GM18870 (cell line): Measurements from ENCODE around the gene CCDC74A.
A peak's percentile ranks its signal among the peaks of the same experiment; 100 is the strongest.
"Not testable (repeated sequence)": the region's sequence is repeated elsewhere in the genome, so short reads cannot be mapped to it uniquely, and the experiment has no call there.

Experiments used
- ATAC-seq: cut with Tn5 transposase; IDR thresholded peaks from one replicate; pipeline ENCODE4 v1.9.1; 2021; ENCODE audit warnings: moderate library complexity; ENCODE audit not compliant: unreplicated experiment

The CCDC74A gene

DNA sequence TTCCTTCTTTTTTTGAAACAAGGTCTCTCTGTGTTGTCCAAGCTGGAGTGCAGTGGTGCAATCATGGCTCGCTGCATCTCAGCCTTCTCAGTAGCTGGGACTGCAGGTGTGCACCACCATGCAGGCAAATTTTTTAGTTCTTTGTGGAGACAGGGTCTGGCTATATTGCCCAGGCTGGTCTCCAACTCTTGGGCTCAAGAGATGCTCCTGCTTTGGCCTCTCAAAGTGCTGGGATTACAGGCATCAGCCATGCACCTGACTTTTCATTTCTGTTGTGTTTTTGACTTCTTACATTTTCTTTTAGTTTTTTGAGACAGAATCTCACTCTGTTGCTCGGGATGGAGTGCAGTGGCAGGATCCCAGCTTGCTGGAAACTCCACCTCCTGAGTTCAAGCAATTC is 2.4 kb upstream of the CCDC74A start:
- ATAC-seq, result not testable (repeated sequence)

DNA sequence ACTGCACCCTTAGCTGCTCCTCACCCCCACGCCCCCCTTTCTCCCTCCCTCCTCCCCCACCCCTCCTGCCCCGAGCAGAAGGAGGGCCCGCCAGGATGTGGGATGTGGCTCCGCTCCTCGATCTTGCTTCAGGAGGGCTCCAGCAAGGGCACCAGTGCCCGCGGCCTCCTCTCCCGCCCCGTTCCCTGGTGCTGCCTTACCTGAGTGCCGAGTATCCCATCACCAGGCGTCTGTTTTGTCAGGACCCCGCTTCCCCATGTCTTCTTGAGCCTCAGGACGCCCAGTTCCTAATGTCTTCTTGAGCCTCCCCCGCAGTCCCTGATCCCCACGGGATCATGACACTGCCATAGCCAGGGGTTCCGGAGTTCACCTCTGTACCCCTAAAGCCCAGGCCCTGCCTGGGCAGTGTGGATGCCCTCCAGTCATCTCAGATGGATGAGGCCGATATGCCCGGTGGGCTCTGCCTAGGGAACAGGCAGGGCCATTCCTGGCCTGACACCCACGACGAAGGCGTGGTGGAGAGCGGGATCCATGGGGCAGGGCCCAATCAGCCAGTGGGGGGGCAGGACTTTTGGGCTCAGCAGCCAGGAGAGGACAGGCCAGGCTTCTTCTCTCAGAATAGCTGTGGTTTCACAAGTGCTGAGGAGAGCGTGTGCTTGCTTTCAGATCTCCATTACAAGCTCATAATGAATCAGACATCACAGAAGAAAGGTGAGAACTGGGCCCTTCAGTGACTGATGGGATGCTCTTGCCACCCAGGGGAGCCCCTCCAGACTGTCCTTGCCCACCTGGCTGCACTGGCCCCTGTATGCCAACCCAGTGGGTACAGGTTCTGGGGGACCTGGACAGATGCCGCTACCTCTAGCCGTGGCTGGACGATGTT is 1.5 kb downstream of the CCDC74A start:
- ATAC-seq, result peak; percentile 65

DNA sequence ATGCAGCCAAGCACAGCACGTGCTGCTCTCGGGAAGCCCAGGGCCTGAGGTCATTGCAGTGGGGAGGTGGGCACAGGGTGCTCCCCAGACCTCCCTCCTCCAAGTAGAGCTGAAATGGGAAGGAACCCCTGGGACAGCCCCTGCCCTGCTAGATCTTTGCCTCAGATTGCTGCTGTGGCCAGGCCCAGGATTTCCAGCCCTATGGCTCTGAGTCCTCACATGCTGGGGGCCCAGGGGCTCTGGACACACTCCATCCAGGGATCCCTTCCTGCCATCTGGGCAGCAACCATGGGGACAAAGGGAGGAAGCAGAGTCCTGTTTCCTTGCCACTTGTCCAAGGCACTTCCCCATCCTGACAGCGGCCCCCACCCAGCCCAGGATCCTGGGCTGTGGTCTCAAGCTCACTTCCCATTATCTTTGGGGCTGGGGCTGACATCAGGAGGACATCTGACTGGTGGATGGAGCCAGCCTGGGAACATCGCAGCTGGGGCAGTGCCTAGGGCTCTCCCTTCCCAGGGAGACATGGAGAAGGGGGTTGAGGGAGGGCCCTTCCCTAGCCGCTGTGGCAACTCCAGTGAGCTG is 2.3 kb downstream of the CCDC74A start:
- ATAC-seq, result not testable (repeated sequence)

DNA sequence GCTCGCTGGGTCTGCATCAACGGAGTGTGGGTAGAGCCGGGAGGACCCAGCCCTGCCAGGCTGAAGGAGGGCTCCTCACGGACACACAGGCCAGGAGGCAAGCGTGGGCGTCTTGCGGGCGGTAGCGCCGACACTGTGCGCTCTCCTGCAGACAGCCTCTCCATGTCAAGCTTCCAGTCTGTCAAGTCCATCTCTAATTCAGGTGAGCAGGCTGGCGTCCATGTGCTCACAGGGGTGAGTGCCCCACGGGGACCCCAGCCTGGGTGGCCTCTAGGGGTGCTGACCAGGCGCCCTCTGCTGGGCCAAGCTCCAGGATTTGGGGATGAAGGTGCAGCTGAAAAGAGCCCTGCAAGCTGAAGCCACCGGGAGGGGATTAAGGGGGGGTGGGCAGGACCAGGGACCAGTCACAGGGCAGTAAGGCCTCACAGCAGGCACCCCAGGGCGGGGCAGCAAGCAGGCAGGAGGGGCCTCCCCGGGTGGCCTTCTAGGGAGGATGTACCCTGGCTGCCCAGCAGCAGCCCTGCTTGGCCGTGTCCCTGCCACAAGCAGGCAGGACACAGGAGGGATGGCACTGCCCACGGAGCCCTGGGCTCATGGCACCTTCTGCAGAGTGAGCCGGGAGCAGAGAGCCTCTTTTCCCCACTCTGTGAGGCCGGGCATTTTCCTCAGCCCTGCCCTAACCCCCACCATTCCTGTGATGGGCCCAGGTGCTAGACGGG is 3.1 kb downstream of the CCDC74A start:
- not testable (repeated sequence) for ATAC-seq

DNA sequence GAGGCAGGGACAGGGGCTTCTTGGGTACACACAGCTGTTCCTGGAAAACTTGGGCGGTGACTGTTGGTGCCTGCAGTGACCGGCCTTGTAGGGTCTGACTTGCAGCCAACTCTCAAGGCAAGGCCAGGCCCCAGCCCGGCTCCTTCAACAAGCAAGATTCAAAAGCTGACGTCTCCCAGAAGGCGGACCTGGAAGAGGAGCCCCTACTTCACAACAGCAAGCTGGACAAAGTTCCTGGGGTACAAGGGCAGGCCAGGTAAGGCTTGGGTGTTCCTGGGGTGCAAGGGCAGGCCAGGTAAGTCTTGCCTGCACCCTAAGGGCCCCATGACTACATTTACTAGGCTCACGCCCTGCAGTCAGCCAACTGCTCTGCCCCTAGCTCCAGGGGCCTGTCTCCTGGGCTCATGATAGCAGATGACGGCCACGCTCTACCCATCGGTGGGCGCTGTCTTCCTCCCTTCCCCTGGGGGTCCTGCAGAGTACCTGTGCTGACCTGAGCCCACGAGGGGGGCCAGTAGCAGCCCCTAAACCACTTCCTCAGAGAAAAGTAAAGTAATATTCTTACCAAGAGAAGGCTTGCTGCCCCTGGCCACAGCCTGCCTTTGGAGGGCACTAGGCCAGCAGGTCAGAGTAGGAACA is 4.0 kb downstream of the CCDC74A start:
- ATAC-seq, result not testable (repeated sequence)

DNA sequence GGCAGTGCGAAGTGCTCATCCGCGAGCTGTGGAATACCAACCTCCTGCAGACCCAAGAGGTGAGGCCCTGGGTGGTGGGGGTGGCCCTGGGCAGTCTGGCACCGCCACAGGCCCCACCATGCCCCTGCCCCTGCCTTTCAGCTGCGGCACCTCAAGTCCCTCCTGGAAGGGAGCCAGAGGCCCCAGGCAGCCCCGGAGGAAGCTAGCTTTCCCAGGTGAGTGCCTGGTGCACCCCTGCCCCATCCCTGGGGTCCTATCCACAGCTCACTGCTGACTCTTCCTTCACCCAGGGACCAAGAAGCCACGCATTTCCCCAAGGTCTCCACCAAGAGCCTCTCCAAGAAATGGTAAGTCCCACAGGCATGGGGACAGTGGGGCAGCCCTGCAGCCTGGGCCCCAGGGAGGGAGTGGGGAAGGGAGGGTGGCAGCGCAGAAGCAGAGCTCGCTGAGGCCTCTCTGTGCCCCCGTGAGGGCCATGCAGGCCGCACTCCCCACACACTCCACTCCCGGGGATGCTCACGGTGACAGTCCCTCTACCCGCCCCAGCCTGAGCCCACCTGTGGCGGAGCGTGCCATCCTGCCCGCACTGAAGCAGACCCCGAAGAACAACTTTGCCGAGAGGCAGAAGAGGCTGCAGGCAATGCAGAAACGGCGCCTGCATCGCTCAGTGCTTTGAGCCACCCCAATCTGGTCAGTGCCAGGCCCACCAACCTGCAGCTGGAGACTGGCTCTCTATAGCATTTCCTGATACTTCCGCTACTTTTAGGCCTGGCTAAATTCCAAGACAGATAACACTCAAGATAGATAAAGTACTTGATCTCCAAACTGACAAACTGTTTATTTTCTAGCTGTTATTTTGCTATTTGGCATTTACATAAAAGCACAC is 5.3 kb downstream of the CCDC74A start:
- not testable (repeated sequence) for ATAC-seq

DNA sequence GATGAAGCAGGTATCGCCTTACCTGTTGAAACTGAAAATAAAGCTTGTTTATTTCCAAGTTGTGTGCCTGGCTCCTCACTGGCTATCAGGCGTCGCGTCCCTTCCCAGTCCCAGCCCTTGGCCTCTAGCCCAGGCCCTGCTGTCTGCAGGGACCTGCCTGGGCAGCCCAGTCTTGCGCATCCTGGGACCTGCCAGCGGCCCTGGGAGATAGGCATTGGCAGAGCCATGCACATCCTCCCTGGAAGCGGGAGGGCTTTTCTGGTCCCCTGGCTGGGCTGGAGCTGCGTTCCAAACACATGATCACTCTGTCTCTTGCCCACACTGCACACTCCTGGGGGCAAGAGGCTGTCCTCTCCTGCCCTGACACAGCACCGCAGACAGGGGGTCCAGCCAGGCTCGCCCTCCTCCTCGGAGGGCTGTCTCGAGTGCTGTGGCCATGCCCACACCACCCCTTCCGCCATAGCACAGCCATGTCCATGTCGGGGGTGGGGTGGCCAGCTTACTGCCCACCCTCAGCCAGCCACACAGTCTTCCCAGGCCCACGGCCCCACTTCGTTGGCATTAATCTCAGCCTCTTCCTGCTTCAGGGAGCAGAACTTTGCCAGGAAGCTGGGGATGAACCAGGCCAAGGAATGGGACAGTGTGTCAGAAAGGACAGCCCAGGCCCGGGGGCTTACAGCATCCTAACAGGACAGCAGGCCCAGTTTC is 6.1 kb downstream of the CCDC74A start:
- not testable (repeated sequence) for ATAC-seq

DNA sequence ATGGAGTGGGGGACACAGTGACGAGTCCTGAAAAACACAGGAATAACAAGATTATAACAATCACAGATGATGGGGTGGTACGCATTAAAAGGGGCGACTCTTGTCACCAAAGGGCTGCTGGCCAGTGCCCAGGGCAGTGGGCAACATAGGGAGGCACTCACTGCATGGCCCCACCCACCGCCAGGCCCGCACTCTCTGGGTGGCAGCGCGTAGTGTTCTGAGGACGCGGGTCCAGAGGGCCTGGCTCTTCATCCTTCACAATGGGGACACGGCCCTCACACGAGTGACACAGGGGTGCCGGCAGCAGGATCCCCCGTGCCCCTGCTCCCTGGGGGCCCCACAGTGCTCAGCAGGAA is 6.6 kb downstream of the CCDC74A start:
- ATAC-seq, result not testable (repeated sequence)

DNA sequence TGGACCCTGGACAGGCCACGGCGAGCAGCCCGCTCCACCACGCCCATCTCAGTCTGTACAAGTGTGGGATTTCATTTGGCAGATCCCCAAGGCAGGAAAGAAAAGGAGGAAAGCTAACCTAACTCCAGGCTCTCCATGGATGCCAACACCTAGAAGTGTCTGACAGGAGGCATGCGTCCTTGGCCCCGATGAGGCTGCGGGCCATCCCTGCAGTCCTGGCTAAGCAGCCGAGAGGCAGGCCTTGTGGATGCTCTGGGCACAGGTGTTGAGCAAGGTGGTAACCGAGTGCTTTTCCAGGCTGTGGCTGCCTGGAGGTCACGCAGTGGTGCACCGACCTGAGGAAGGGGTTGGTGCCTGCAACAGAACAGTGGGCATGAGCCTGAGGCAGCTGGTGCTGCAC is 7.3 kb downstream of the CCDC74A start:
- not testable (repeated sequence) for ATAC-seq

DNA sequence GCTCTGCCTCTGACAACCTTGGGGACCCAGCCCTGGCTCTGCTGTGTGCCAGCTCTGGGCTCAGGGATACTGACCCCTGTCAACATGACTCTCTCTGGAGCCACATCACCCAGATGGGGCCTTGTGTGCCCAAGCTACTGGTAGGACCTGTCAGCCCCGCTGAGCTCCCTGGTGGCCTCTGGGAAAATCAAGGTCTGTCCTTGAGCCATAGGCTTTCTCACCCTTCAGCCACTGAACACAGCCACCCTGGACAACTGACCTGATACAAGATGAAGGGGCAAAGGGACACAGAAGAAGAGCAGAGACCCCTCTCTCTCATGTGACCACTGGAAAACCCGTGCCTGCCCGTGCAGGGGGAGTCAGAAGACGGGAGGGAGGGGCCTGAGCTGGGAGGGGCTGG is 7.8 kb downstream of the CCDC74A start:
- no peak for ATAC-seq

DNA sequence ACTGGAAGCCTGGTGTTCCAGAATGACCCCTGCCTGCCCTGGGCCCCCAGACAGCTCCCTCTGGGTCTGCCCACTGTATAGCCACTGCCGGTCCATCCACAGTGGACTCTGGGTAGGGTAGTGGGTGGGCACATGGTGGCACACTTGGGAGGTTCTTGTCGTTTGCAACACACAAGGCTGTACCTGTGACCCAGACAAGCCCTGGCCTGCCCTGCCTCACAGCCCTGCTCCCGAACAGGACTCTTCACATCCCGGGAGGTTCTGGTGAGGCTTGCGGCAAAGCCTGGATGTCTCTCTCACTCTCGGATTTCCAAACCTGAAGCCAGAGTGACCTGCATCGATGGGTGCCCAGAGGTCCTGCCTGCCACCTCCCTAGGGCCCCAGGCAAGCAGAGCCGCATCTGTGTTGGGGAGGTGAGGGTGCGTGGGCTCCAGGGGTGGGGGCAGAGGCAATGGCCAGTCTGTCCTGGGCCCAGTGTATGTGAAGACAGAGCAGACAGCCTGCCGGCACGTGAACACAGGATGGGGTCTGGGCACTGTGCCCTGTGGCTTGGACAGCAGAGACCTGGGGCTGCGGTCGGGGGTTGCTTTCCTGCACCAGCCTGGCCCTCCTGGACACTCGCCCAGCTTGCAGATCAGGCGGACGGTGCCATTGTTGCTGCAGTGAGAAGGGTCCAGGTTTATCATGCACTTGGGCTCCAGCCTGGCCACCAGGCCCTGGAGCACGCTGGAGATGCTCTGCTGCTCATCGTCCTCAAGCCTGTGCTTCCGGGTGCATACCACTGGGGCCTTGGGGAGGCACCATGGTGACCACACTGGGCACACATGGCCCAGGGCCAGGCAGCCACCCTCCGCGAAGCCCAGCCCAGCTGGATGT is 8.5 kb downstream of the CCDC74A start:
- not testable (repeated sequence) for ATAC-seq

DNA sequence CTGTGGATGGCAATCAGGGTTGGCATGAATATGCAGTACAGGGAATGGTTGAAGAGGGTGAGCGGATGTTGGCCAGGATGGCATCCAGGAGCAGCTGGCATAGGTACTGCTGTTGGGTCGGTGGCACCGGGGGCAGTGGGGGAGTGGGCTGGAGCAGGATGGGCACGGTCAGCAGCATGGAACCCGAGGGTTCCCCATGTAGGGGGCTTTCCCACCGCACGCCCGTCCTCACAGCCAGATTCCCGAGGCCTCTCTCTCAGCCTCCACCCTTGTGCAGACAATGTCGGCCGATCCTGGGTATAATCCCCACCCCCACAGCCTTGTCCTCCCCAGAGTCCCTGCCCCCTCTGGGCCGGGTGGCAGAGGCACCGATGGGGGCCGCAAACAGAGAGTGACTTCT is 9.2 kb downstream of the CCDC74A start:
- ATAC-seq, result not testable (repeated sequence)

DNA sequence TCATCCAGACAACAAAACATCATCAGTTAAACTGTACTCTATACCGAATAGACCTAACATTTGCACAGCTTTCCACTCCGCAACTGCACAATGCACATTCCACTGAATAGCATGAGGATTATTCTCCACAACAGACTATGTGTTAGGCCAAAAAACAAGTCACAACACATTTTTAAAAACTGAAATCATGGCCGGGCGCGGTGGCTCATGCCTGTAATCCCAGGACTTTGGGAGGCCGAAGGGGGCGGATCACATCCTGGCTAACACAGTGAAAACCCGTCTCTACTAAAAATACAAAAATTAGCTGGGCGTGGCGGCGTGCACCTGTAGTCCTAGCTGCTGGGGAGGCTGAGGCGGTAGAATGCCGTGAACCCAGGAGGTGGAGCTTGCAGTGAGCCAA is 11.2 kb downstream of the CCDC74A start:
- not testable (repeated sequence) for ATAC-seq

DNA sequence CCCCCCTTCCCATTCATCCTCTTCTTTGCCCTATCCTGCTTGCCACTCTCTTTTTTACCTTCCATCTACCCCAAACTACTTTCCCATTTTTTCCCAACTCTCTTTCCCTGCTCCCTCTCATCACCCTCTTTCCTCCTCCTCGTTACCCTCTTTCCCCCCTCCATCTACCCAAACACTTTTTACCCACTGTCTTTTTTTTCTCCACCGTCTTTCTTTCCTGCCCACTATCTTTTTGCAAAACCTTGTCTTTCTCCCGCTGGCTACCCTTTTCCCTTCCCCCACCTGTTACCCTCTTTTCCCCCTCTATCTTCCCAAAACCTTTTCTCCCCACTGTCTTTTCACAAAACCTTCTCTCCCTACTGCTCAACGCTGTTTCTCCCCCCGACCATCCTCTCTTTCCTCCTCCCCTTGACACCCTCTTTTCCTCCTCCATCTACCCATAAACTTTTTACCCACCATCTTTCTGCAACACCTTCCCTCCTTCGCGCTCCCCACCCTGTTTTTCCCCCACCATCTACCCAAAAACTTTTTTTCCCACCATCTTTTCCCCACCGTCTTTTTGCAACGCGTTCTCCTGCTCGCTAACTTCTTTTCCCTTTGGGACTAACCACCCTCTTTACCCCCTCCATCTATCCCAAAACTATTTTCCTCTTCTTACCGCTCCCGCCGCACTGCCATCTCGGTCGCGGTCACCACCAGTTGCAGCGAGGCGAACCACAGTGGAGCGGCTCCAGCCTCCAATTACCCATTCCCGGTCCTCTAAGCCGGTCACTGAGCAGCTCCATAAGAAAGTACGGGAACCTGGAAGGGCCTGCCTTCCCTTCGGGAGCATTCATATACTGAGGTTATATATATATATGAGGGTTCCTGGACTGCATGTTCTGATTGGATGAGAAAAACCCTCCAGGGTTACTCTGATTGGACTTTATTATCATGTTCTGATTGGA is 15.0 kb downstream of the CCDC74A start:
- ATAC-seq, result no peak

DNA sequence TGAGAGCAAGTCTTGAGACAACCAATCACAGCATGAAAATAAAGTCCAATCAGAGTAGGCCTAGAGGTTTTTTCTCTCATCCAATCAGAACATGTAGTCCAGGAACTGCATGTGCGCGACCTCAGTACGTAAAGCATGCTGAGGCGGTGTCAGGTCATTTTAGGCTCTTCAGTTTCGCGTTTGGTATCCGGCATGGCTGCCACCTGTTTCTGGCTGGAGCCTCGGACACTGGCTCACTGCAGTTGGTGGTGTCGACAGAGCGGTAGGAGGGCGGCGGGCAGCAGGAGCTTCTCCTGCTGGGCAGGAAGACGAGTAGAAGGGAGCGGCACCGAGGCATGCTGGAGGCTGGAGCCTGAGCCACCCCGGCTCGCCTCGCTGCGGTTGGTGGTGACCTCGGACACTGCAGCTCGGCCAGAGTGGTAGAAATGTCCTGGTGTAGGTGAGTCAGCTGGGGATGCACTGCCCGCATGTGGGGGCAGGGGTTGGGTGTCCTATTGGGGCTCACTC is 15.8 kb downstream of the CCDC74A start:
- no peak for ATAC-seq

DNA sequence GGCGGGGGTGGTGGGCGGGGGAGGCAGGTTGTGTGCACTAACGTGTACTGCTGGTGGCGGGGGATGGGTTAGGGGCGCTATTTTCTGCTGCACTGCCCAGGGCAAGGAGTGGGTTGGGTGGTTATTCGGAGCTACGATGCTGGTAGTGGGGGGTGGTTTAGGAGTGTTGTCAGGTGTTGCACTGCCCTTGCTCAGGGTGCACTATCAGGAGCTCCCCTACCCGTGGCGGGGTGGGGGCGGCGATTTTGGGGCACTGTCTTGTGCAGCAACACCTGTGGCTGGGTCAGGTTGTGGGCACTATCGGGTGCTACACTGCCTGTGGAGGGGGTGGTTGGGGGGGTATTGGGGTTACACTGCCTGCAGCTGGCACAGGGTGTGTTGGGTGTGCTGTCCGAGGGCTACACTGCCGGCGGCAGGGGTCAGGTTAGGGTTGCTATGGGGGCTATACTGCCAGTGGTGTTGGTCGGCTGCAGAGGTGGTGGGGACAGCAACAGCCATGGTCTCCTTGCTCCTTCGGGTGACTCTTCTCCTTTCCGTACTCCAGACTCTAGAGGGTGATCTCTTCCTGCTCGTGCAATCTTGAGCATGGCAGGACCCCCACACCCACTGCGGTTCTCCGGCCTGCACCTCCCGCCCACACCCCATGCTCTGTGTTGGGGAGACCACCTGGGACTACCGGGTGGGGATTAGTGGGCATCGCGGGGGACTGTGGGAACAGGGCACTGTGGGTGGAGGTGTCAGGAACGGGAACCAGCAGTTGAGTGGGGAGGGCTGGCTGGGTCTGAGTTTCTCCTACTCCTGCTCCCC is 16.5 kb downstream of the CCDC74A start:
- ATAC-seq, result not testable (repeated sequence)

DNA sequence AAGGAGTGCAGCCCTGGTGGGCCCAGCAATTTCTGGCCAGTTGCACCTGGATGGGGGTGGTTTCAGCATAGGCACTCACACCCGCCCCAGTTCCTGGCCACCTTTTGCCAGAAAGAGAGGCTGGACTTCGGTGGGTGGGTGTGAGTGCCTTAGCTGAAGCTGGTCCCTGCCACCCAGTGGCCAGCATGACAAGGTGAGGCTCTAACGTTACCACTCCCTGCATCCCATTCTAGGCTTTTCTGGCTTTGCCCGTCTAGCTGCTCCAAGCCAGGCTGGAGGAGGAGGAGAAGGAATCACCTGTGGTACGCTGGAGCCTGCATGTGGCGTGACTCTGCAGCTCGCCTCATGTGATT is 17.1 kb downstream of the CCDC74A start:
- not testable (repeated sequence) for ATAC-seq
